GM21390 (cell line): ENCODE data around the gene NPAS3.

Source experiments
- ATAC-seq: cut with Tn5 transposase; IDR thresholded peaks from one replicate; pipeline ENCODE4 v1.9.1; 2021; ENCODE audit not compliant: unreplicated experiment

NPAS3 gene

GRCh38 chr14:33464254-33464962 lies 525.7 kb downstream of the NPAS3 start:
- no peak for ATAC-seq

- ATAC-seq: no peak
Observed at GRCh38 chr14:33465846-33466700, 527.4 kb downstream of the NPAS3 start.

GRCh38 chr14:33467971-33468370 lies 529.3 kb downstream of the NPAS3 start:
- no peak for ATAC-seq

- ATAC-seq: no peak
Observed at GRCh38 chr14:33469898-33470297, 531.2 kb downstream of the NPAS3 start.

GRCh38 chr14:33471776-33472175 lies 533.1 kb downstream of the NPAS3 start:
- no peak for ATAC-seq

- no peak for ATAC-seq
Observed at GRCh38 chr14:33475623-33476022, 536.9 kb downstream of the NPAS3 start.

GRCh38 chr14:33477797-33478196 lies 539.1 kb downstream of the NPAS3 start:
- ATAC-seq: no peak

GRCh38 chr14:33480071-33480886 lies 541.6 kb downstream of the NPAS3 start:
- no peak for ATAC-seq

GRCh38 chr14:33480887-33481184 lies 542.2 kb downstream of the NPAS3 start:
- ATAC-seq: no peak

GRCh38 chr14:33483110-33483509 lies 544.4 kb downstream of the NPAS3 start:
- no peak for ATAC-seq

GRCh38 chr14:33483541-33483940 lies 544.9 kb downstream of the NPAS3 start:
- no peak for ATAC-seq

- ATAC-seq: no peak
Observed at GRCh38 chr14:33484264-33484663, 545.6 kb downstream of the NPAS3 start.

- no peak for ATAC-seq
Observed at GRCh38 chr14:33486332-33486890, 547.7 kb downstream of the NPAS3 start.

- no peak for ATAC-seq
Observed at GRCh38 chr14:33488582-33488981, 549.9 kb downstream of the NPAS3 start.

GRCh38 chr14:33490555-33490954 lies 551.9 kb downstream of the NPAS3 start:
- no peak for ATAC-seq

- no peak for ATAC-seq
Observed at GRCh38 chr14:33491112-33491511, 552.4 kb downstream of the NPAS3 start.

GRCh38 chr14:33492491-33492890 lies 553.8 kb downstream of the NPAS3 start:
- no peak for ATAC-seq

- ATAC-seq: no peak
Observed at GRCh38 chr14:33493266-33493665, 554.6 kb downstream of the NPAS3 start.

GRCh38 chr14:33493990-33494389 lies 555.3 kb downstream of the NPAS3 start:
- ATAC-seq: no peak

- ATAC-seq: no peak
Observed at GRCh38 chr14:33499687-33500086, 561.0 kb downstream of the NPAS3 start.
